Activated CD4-positive, alpha-beta T cell treated with anti-CD3 and anti-CD28 coated beads, Interleukin-10, Interleukin-2, amounts not matched to agents 100 ng/mL and 50 ng/mL, durations not matched to agents 16 hours and 8 hours (primary cell): ENCODE data around the gene DNAH10.

Experiments
- DNase-seq: peaks from one replicate; pipeline ENCODE4 v3.0.0-alpha.2; 2020

Gene DNAH10

GRCh38 chr12:123954647-123955350 is 192.7 kb downstream of the DNAH10 start:
- no peak for DNase-seq

- no peak for DNase-seq
Measured at GRCh38 chr12:123956249-123956648, 194.1 kb downstream of the DNAH10 start.

- no peak for DNase-seq
Measured at GRCh38 chr12:123957196-123957595, 195.1 kb downstream of the DNAH10 start.

- no peak for DNase-seq
Measured at GRCh38 chr12:123958462-123958861, 196.4 kb downstream of the DNAH10 start.

GRCh38 chr12:123958876-123959275 is 196.8 kb downstream of the DNAH10 start:
- no peak for DNase-seq

GRCh38 chr12:123960029-123960735 is 198.1 kb downstream of the DNAH10 start:
- DNase-seq = no peak

GRCh38 chr12:123960856-123961255 is 198.8 kb downstream of the DNAH10 start:
- no peak for DNase-seq

- DNase-seq = no peak
Measured at GRCh38 chr12:123961585-123962345, 199.7 kb downstream of the DNAH10 start.

GRCh38 chr12:123962513-123962912 is 200.4 kb downstream of the DNAH10 start:
- DNase-seq = no peak

GRCh38 chr12:123963821-123964220 is 201.7 kb downstream of the DNAH10 start:
- DNase-seq = no peak

GRCh38 chr12:123965382-123965781 is 203.3 kb downstream of the DNAH10 start:
- no peak for DNase-seq

GRCh38 chr12:123966596-123966995 is 204.5 kb downstream of the DNAH10 start:
- DNase-seq = no peak

GRCh38 chr12:123967121-123967586 is 205.1 kb downstream of the DNAH10 start:
- DNase-seq = no peak

- no peak for DNase-seq
Measured at GRCh38 chr12:123971449-123971769, 209.3 kb downstream of the DNAH10 start.

GRCh38 chr12:123971770-123972456 is 209.8 kb downstream of the DNAH10 start:
- peak; percentile 49 for DNase-seq

GRCh38 chr12:123972457-123973401 is 210.6 kb downstream of the DNAH10 start, which contains the start of the genes CCDC92 and ZNF664:
Gene CCDC92, minus strand, starts transcription at chr12:123972831. Its CDS starts 28,526 bp downstream, at chr12:123944305.
Gene ZNF664, plus strand, starts transcription at chr12:123973215. Its CDS starts 38,930 bp downstream, at chr12:124012145.
- peak; percentile 96 for DNase-seq

GRCh38 chr12:123973552-123974341 is 211.6 kb downstream of the DNAH10 start:
- DNase-seq = peak; percentile 28

GRCh38 chr12:123976227-123976826 is 214.2 kb downstream of the DNAH10 start:
- DNase-seq = no peak

GRCh38 chr12:123979566-123979965 is 217.5 kb downstream of the DNAH10 start:
- DNase-seq = no peak

- no peak for DNase-seq
Measured at GRCh38 chr12:123982269-123982668, 220.2 kb downstream of the DNAH10 start.
